Tibial nerve (tissue), 4 donors: ENCODE results near the gene CDC42SE2. TPM values are rescaled to one million over a fixed set of nuclear protein-coding genes. Genes with fewer than 3 reads are reported as not detected.

Source experiments
- DNase-seq, 2 donors: peaks; one replicate each; pipeline ENCODE4 v3.0.0-alpha.2; 2019; ENCODE audit warnings: low spot score in 2 of 2
- H3K27ac ChIP-seq, 4 donors: fragments of 200-600 bp; sonication (generic) in 3 of 4; one replicate each; pipeline ENCODE4 v1.5.1; 2017 to 2019; ENCODE audit warnings: mild to moderate bottlenecking in 1 of 4
- H3K27me3 ChIP-seq, 2 donors: fragments of 200-600 bp; sonication (generic) in 1 of 2; one replicate each; pipeline versions ENCODE4 v1.5.1 to v1.6.0; 2017 to 2019
- H3K36me3 ChIP-seq, 3 donors: fragments of 200-600 bp; sonication (generic); one replicate each; pipeline ENCODE4 v1.5.1; 2018 to 2019
- H3K4me1 ChIP-seq, 4 donors: fragments of 200-600 bp; sonication (generic) in 3 of 4; one replicate each; pipeline ENCODE4 v1.5.1; 2017 to 2019
- H3K4me3 ChIP-seq, 4 donors: fragments of 200-600 bp; sonication (generic) in 3 of 4; one replicate each; pipeline ENCODE4 v1.5.1; 2017 to 2019; ENCODE audit warnings: mild to moderate bottlenecking in 1 of 4, moderate library complexity in 1 of 4
- H3K9me3 ChIP-seq, 4 donors: fragments of 200-600 bp; sonication (generic) in 3 of 4; one replicate each; pipeline ENCODE4 v1.5.1; 2017 to 2019
- EP300 ChIP-seq, 2 donors: sonication (generic); formaldehyde crosslinking; IDR thresholded peaks; one replicate each; pipeline ENCODE4 v1.6.1; 2017; ENCODE audit warnings: antibody characterized with exemption in 2 of 2, mild to moderate bottlenecking in 1 of 2
- POLR2A ChIP-seq, 2 donors: fragments of 450-650 bp; IDR thresholded peaks; one replicate each; pipeline ENCODE4 v1.6.1; 2017; ENCODE audit warnings: antibody characterized with exemption in 2 of 2, mild to moderate bottlenecking in 2 of 2, moderate library complexity in 2 of 2
- WGBS, 2 donors: methylation state at CpG; one replicate each; pipeline ENCODE4 v1.1.5; 2018; 5-methylcytosine and 5-hydroxymethylcytosine counted together
- total RNA-seq, 4 donors: library from RNA; depleted of rRNA; stranded (reverse); fragments of >200 nt; gene quantifications; one replicate each; pipeline ENCODE4 v1.1.0, GENCODE V29; 2016
- TF ChIP-seq, protein P1 (sequence below), 5 experiments: fragments of 200-600 bp in 3 of 5; fragments of 450-650 bp in 2 of 5; sonication (generic) in 3 of 5; IDR thresholded peaks; one replicate each; pipeline ENCODE4 v1.5.1; 2016 to 2019; ENCODE audit warnings: antibody characterized with exemption in 5 of 5, mild to moderate bottlenecking in 3 of 5, moderate library complexity in 2 of 5

The CDC42SE2 gene
- total RNA-seq, 4 donors from 2014 or later: 23.1 to 31.8 (median 28.0) TPM

DNA sequence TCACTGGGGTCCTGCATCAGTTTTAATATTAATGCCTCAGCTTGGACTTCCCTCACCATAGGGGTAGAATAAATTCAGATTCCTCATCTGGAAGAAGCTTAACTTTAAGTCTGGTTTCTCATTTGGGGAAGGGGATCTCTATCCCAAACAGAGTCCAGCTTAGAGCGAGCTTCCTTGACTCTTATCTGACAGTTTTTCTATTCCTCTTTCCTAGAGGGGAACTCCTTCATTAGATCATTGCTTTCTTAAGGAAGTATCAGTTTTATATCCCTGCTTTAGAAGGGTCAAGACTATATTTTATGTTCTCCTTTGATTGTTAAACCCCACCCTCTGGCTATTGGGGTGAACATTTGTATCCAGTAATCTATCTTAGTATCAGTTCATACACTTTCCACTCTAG is 24.2 kb upstream of the CDC42SE2 start:
- no peak overlapping the region for H3K27ac ChIP-seq
- no peaks in the 10 kb centered on the region for H3K4me1 ChIP-seq
- no peaks in the 10 kb centered on the region for H3K9me3 ChIP-seq
- no peaks in the 10 kb centered on the region for H3K36me3 ChIP-seq
- DNase-seq: no peak
- H3K4me3 ChIP-seq: no peak overlapping the region
- H3K27me3 ChIP-seq: no peaks in the 10 kb centered on the region
- 74 to 77% methylated on average over 1 of the region's 1 CpG for WGBS, 2 donors
- no peak for TF ChIP-seq EP300 (IDR thresholded peaks at IDR 0.05)
- TF ChIP-seq, protein P1, sequence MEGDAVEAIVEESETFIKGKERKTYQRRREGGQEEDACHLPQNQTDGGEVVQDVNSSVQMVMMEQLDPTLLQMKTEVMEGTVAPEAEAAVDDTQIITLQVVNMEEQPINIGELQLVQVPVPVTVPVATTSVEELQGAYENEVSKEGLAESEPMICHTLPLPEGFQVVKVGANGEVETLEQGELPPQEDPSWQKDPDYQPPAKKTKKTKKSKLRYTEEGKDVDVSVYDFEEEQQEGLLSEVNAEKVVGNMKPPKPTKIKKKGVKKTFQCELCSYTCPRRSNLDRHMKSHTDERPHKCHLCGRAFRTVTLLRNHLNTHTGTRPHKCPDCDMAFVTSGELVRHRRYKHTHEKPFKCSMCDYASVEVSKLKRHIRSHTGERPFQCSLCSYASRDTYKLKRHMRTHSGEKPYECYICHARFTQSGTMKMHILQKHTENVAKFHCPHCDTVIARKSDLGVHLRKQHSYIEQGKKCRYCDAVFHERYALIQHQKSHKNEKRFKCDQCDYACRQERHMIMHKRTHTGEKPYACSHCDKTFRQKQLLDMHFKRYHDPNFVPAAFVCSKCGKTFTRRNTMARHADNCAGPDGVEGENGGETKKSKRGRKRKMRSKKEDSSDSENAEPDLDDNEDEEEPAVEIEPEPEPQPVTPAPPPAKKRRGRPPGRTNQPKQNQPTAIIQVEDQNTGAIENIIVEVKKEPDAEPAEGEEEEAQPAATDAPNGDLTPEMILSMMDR (IDR thresholded peaks at IDR 0.05): no peak
- TF ChIP-seq POLR2A (IDR thresholded peaks at IDR 0.05): no peak

DNA sequence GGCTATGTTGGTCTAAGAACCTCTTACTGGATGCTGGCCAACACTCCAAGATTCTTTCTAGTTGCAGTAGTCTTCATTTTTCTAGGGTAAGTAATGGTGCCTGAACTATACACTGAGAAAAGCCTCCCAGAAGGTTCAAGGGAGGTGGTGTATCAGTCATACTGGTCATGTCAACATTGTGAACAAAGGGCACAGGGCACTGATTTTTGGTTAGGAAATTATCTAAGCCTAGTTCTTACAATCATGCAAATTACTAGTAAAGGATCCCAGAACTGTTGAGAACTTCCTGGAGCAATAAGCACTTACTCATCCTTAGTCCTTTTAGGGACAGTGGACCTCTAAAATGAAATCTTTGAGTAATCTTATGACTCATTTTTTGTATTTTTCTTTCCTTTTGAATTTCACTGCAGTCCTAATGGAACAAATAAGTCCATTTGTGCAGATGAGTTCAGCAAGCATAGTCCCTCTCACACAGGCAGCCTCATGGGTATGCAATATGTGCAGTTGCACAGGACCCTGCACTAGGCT is 21.1 kb upstream of the CDC42SE2 start:
- no peaks in the 10 kb centered on the region for H3K4me1 ChIP-seq
- no peak for TF ChIP-seq EP300 (IDR thresholded peaks at IDR 0.05)
- no peak for TF ChIP-seq POLR2A (IDR thresholded peaks at IDR 0.05)
- TF ChIP-seq, protein P1 (IDR thresholded peaks at IDR 0.05): no peak
- DNase-seq: no peak
- H3K27ac ChIP-seq: no peak overlapping the region
- no peaks in the 10 kb centered on the region for H3K36me3 ChIP-seq
- peaks cover 0 to 14% (median 0%) of the 10 kb centered on the region in 4 donors for H3K9me3 ChIP-seq
- H3K4me3 ChIP-seq: no peak overlapping the region
- H3K27me3 ChIP-seq: no peaks in the 10 kb centered on the region

DNA sequence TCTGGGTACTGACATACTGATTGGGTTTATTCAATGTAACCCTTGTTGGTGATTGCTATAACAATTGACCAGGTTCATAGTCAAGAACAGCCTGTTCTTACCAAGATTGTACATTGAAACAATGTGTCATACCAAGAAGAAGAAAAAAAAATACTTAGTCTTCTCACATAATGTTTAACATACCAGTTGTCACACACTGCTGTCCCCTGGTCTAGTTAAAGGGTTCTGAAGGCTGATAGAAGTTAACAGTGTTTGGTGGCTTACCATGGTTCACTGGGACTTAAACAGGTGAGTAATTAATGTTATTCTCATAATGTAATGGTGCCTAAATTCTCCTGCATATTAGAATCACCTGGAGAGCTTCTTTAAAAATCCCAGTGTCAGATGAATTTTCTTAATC is 18.5 kb upstream of the CDC42SE2 start:
- Histone ChIP-seq H3K27me3 (no peaks in the 10 kb centered on the region), H3K36me3 (no peaks in the 10 kb centered on the region), H3K4me3 (no peak overlapping the region), H3K4me1 (no peaks in the 10 kb centered on the region), H3K9me3 (peaks cover 0 to 14% (median 0%) of the 10 kb centered on the region in 4 donors), H3K27ac (no peak overlapping the region)
- no peak for DNase-seq
- TF ChIP-seq EP300 (IDR thresholded peaks at IDR 0.05) (no peak), POLR2A (IDR thresholded peaks at IDR 0.05) (no peak)
- TF ChIP-seq, protein P1 (IDR thresholded peaks at IDR 0.05): no peak

DNA sequence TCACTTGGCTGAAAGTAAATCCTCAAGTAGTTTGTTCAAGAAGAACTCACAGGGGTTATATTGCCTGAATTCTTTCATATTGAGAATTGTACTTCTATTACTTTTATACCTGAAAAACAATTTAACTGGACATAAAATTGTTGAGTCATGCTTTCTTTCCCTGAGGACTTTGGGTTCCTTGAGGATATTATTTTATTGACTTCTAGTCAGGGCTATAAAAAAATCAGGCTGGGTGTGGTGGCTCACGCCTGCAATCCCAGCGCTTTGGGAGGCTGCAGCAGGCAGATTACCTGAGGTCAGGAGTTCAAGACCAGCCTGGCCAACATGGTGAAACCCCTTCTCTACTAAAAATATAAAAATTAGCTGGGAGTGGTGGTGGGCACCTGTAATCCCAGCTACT is 17.9 kb upstream of the CDC42SE2 start:
- WGBS, 2 donors: 93 to 95% methylated on average over 2 of the region's 2 CpGs
- peaks cover 0 to 14% (median 0%) of the 10 kb centered on the region in 4 donors for H3K9me3 ChIP-seq
- no peaks in the 10 kb centered on the region for H3K27me3 ChIP-seq
- no peak overlapping the region for H3K4me3 ChIP-seq
- no peaks in the 10 kb centered on the region for H3K4me1 ChIP-seq
- no peak overlapping the region for H3K27ac ChIP-seq
- DNase-seq: no peak
- TF ChIP-seq POLR2A (IDR thresholded peaks at IDR 0.05) (no peak), EP300 (IDR thresholded peaks at IDR 0.05) (no peak)
- TF ChIP-seq, protein P1 (IDR thresholded peaks at IDR 0.05): no peak
- H3K36me3 ChIP-seq: no peaks in the 10 kb centered on the region

DNA sequence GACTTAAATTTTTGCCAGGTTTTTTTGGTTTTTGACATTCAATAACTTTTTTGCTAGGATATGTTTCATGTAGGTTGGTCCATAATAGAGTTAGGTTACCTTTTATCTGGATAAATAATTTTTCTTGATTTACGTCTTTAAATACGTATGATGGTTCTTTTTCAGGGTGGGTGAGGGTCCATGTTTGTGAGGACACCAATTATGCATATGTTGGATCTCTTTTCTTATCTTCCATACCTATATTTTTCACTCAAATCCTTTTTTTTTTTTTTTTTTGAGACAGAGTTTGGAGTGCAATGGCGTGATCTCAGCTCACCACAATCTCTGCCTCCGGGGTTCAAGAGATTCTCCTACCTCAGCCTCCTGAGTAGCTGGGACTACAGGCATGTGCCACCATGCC is 17.3 kb upstream of the CDC42SE2 start:
- Histone ChIP-seq H3K4me1 (peaks cover 0 to 3% (median 0%) of the 10 kb centered on the region in 4 donors), H3K4me3 (no peak overlapping the region), H3K36me3 (no peaks in the 10 kb centered on the region), H3K27ac (no peak overlapping the region), H3K9me3 (peaks cover 0 to 14% (median 0%) of the 10 kb centered on the region in 4 donors), H3K27me3 (no peaks in the 10 kb centered on the region)
- TF ChIP-seq EP300 (IDR thresholded peaks at IDR 0.05) (no peak), POLR2A (IDR thresholded peaks at IDR 0.05) (no peak)
- TF ChIP-seq, protein P1 (IDR thresholded peaks at IDR 0.05): no peak
- DNase-seq: no peak
- WGBS, 2 donors: 96% methylated on average over 4 of the region's 4 CpGs
